ENCODE data around the gene MAPK4.

DNA sequence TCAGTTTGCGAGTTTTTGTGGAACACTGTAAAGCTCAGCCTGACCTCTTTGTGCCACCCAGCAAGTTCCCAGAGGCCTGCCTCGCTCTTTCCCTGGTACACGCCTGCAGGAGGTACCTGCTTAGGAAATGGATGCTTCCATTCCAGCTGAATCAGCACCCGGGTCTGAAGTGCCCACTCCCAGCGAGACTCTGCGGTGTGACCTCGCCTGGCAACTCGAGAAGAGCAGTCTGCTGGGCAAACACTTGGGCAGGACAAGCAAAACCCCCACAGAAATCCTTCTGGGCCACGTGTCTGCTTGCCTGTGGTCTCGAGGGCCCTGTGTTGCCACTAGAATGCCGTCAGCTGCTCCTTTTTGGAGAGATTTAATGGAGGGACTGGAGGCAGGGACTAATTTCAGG, 127.6 kb downstream of the MAPK4 start:
- TF ChIP-seq, protein P1, sequence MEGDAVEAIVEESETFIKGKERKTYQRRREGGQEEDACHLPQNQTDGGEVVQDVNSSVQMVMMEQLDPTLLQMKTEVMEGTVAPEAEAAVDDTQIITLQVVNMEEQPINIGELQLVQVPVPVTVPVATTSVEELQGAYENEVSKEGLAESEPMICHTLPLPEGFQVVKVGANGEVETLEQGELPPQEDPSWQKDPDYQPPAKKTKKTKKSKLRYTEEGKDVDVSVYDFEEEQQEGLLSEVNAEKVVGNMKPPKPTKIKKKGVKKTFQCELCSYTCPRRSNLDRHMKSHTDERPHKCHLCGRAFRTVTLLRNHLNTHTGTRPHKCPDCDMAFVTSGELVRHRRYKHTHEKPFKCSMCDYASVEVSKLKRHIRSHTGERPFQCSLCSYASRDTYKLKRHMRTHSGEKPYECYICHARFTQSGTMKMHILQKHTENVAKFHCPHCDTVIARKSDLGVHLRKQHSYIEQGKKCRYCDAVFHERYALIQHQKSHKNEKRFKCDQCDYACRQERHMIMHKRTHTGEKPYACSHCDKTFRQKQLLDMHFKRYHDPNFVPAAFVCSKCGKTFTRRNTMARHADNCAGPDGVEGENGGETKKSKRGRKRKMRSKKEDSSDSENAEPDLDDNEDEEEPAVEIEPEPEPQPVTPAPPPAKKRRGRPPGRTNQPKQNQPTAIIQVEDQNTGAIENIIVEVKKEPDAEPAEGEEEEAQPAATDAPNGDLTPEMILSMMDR (conservative IDR thresholded peaks at IDR 0.05): no peak
- TF ChIP-seq EZH2 (IDR thresholded peaks at IDR 0.05; ENCODE audit: low read depth): no peak
